IPS-18c (cell line): ENCODE data around the gene CD46.
A peak's percentile ranks its signal among the peaks of the same experiment; 100 is the strongest.

Experiments used
- H3K4me3 ChIP-seq: 2 replicates; pipeline ENCODE4 v1.7.0; 2013; ENCODE audit warnings: low read depth, mild to moderate bottlenecking, low read length, moderate library complexity; ENCODE audit not compliant: insufficient read depth
- H3K9me3 ChIP-seq: one replicate; pipeline ENCODE4 v1.6.1; 2013; ENCODE audit warnings: mild to moderate bottlenecking, low read length, moderate library complexity; ENCODE audit not compliant: control insufficient read depth, insufficient read depth

CD46 gene

GRCh38 chr1:207830788-207831187 lies 78.9 kb downstream of the CD46 start:
- Histone ChIP-seq H3K9me3 (no peaks in the 10 kb centered on the region), H3K4me3 (no peak overlapping the region)

- H3K4me3 ChIP-seq: no peak overlapping the region
Measured at GRCh38 chr1:207831517-207832327, 79.9 kb downstream of the CD46 start.

GRCh38 chr1:207832796-207833195 lies 80.9 kb downstream of the CD46 start:
- Histone ChIP-seq H3K9me3 (no peaks in the 10 kb centered on the region), H3K4me3 (no peak overlapping the region)

More at GRCh38 chr1:207831517-207832327, 79.9 kb downstream of the CD46 start:
- H3K9me3 ChIP-seq: no peaks in the 10 kb centered on the region

- no peak overlapping the region for H3K4me3 ChIP-seq
- no peaks in the 10 kb centered on the region for H3K9me3 ChIP-seq
Measured at GRCh38 chr1:207833381-207833780, 81.5 kb downstream of the CD46 start.

GRCh38 chr1:207833956-207834660 lies 82.3 kb downstream of the CD46 start:
- H3K9me3 ChIP-seq: no peaks in the 10 kb centered on the region
- H3K4me3 ChIP-seq: no peak overlapping the region

- peak overlapping the region; percentile 9; the same call in 1 of the 2 replicates for H3K4me3 ChIP-seq
- no peaks in the 10 kb centered on the region for H3K9me3 ChIP-seq
Measured at GRCh38 chr1:207835958-207836357, 84.1 kb downstream of the CD46 start.

GRCh38 chr1:207836591-207837347 lies 84.9 kb downstream of the CD46 start:
- Histone ChIP-seq H3K4me3 (no peak overlapping the region), H3K9me3 (no peaks in the 10 kb centered on the region)

- no peak overlapping the region for H3K4me3 ChIP-seq
- no peaks in the 10 kb centered on the region for H3K9me3 ChIP-seq
Measured at GRCh38 chr1:207837673-207838072, 85.8 kb downstream of the CD46 start.

- no peaks in the 10 kb centered on the region for H3K9me3 ChIP-seq
Measured at GRCh38 chr1:207838156-207839082, 86.6 kb downstream of the CD46 start.

GRCh38 chr1:207839083-207839413 lies 87.2 kb downstream of the CD46 start:
- no peaks in the 10 kb centered on the region for H3K9me3 ChIP-seq
- H3K4me3 ChIP-seq: no peak overlapping the region

More at GRCh38 chr1:207838156-207839082, 86.6 kb downstream of the CD46 start:
- H3K4me3 ChIP-seq: no peak overlapping the region

- Histone ChIP-seq H3K9me3 (no peaks in the 10 kb centered on the region), H3K4me3 (no peak overlapping the region)
Measured at GRCh38 chr1:207840380-207840779, 88.5 kb downstream of the CD46 start.

GRCh38 chr1:207841293-207841692 lies 89.4 kb downstream of the CD46 start:
- no peak overlapping the region for H3K4me3 ChIP-seq
- no peaks in the 10 kb centered on the region for H3K9me3 ChIP-seq

GRCh38 chr1:207841901-207842300 lies 90.0 kb downstream of the CD46 start:
- Histone ChIP-seq H3K4me3 (no peak overlapping the region), H3K9me3 (no peaks in the 10 kb centered on the region)

- Histone ChIP-seq H3K9me3 (no peaks in the 10 kb centered on the region), H3K4me3 (no peak overlapping the region)
Measured at GRCh38 chr1:207842506-207842905, 90.7 kb downstream of the CD46 start.

GRCh38 chr1:207844371-207844770 lies 92.5 kb downstream of the CD46 start:
- H3K9me3 ChIP-seq: no peaks in the 10 kb centered on the region
- no peak overlapping the region for H3K4me3 ChIP-seq
